Measurements from ENCODE around the gene TNNI2. TPM values are rescaled to one million over a fixed set of nuclear protein-coding genes. Genes with fewer than 3 reads are reported as not detected.

TNNI2 gene
- total RNA-seq, 1 experiment from 2014 or later: 0.46 TPM

DNA sequence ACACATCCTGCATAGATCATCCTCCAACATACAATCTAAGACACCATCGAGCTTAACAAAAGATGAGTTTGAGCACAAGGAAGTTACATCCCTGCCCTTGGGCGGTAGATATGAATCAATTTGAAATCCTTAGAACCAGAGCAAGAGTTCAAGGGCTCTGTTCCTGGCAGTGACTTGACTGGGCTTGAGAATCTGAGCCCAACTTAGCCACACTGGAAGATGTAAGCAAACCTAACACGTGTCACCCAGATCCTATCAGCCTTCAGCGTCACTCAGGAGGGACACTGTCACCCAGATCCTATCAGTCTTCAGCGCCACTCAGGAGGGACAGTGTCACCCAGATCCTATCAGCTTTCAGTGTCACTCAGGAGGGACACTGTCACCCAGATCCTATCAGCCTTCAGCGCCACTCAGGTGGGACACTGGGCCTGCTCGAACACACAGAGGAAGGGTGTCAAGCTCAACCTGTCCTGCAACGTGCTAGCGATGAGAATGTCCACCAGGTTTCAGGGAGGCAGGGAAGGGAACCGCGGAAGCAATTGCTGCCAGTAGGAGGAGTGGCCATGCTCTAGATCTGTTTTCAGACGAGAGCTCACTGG is 42.3 kb upstream of the TNNI2 start:
- Histone ChIP-seq H3K27me3 (ENCODE audit: control insufficient read depth, insufficient read depth, low read length) (no peaks in the 10 kb centered on the region), H3K36me3 (ENCODE audit: control insufficient read depth, insufficient read depth, low read length) (no peaks in the 10 kb centered on the region), H3K4me1 (ENCODE audit: control insufficient read depth, insufficient read depth, low read length) (peaks cover 5% of the 10 kb centered on the region), H3K4me3 (ENCODE audit: low read depth in 2 of 2, low read length in 2 of 2) (no peak overlapping the region), H3K9me3 (ENCODE audit: control insufficient read depth, insufficient read depth, low read depth, low read length) (no peaks in the 10 kb centered on the region), H3K27ac (ENCODE audit: low read length) (0 out of 2 replicates have a peak overlapping the region, but pooled peaks have one; percentile 2)
- BruUV-seq (replicated peaks): no TSS peak
- POLR2A ChIA-PET: no interaction called here
- in situ Hi-C loops (cut with HindIII; ENCODE audit: low pct_unique_long_range_greater_than_20kb, low sequenced_read_pairs) (no loop called here), intact Hi-C loops (cut with micrococcal nuclease; ENCODE audit: unreplicated experiment) (no loop called here)
- no peak for DNase-seq (ENCODE audit: low read depth, low spot score)
- TF ChIP-seq, protein P1, sequence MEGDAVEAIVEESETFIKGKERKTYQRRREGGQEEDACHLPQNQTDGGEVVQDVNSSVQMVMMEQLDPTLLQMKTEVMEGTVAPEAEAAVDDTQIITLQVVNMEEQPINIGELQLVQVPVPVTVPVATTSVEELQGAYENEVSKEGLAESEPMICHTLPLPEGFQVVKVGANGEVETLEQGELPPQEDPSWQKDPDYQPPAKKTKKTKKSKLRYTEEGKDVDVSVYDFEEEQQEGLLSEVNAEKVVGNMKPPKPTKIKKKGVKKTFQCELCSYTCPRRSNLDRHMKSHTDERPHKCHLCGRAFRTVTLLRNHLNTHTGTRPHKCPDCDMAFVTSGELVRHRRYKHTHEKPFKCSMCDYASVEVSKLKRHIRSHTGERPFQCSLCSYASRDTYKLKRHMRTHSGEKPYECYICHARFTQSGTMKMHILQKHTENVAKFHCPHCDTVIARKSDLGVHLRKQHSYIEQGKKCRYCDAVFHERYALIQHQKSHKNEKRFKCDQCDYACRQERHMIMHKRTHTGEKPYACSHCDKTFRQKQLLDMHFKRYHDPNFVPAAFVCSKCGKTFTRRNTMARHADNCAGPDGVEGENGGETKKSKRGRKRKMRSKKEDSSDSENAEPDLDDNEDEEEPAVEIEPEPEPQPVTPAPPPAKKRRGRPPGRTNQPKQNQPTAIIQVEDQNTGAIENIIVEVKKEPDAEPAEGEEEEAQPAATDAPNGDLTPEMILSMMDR (IDR thresholded peaks at IDR 0.05): no peak
- TF ChIP-seq TCF7L2 (IDR thresholded peaks at IDR 0.05; ENCODE audit: low read depth, low read length): no peak
- no peak for TF ChIP-seq POLR2AphosphoS5 (IDR thresholded peaks at IDR 0.05; ENCODE audit: low read depth, low read length)
- TF ChIP-seq, protein P2, sequence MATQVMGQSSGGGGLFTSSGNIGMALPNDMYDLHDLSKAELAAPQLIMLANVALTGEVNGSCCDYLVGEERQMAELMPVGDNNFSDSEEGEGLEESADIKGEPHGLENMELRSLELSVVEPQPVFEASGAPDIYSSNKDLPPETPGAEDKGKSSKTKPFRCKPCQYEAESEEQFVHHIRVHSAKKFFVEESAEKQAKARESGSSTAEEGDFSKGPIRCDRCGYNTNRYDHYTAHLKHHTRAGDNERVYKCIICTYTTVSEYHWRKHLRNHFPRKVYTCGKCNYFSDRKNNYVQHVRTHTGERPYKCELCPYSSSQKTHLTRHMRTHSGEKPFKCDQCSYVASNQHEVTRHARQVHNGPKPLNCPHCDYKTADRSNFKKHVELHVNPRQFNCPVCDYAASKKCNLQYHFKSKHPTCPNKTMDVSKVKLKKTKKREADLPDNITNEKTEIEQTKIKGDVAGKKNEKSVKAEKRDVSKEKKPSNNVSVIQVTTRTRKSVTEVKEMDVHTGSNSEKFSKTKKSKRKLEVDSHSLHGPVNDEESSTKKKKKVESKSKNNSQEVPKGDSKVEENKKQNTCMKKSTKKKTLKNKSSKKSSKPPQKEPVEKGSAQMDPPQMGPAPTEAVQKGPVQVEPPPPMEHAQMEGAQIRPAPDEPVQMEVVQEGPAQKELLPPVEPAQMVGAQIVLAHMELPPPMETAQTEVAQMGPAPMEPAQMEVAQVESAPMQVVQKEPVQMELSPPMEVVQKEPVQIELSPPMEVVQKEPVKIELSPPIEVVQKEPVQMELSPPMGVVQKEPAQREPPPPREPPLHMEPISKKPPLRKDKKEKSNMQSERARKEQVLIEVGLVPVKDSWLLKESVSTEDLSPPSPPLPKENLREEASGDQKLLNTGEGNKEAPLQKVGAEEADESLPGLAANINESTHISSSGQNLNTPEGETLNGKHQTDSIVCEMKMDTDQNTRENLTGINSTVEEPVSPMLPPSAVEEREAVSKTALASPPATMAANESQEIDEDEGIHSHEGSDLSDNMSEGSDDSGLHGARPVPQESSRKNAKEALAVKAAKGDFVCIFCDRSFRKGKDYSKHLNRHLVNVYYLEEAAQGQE (IDR thresholded peaks at IDR 0.05; ENCODE audit: insufficient read depth in 1 of 2, low read depth in 2 of 2, low read length in 1 of 2): no peak
- no peak for TF ChIP-seq SIN3A (IDR thresholded peaks at IDR 0.05; ENCODE audit: borderline replicate concordance, insufficient read depth, low read depth, low read length)
- ATAC-seq: peak; percentile 22; the same call in 1 of the 2 replicates
- CTCF ChIA-PET: interaction anchor here (0.6 to 1.1 kb wide), 2 partner anchors 9 to 86 kb away, joined by 3 read pairs; no protein-coding TSS in a partner anchor

DNA sequence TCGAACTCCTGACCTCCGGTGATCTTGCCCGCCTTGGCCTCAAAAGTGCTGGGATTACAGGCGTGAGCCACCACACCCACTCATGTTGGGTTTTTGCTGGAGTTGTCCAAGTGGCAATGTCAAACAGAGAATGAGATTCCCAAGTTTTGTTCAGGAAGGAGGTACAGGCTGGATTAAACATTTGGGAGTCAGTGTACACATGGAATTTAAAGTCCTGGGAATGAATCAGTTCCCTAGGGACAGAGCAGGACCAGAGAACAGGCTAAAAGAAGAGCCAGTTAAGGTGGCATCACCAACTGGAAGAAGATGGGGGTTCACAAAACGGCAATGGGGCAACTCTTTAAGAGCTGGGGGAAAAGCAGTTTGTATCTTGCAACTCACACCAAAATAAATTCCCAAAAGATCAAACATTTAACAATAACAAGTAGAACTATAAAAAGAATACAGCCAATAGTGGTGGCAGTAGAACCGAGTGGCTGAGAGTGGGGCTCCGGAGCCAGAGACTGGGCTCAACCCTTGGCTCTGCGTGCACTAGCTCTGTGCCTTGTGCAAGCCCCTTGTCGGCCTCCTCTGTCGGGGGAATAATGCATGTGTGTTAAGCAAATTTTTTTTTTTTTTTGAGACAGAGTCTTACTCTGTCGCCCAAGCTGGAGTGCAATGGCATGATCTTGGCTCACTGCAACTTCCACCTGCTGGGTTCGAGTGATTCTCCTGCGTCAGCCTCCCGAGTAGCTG is 41.2 kb upstream of the TNNI2 start:
- Histone ChIP-seq H3K27ac (ENCODE audit: low read length) (no peak overlapping the region), H3K4me1 (ENCODE audit: control insufficient read depth, insufficient read depth, low read length) (peaks cover 5% of the 10 kb centered on the region), H3K36me3 (ENCODE audit: control insufficient read depth, insufficient read depth, low read length) (no peaks in the 10 kb centered on the region), H3K4me3 (ENCODE audit: low read depth in 2 of 2, low read length in 2 of 2) (no peak overlapping the region), H3K27me3 (ENCODE audit: control insufficient read depth, insufficient read depth, low read length) (no peaks in the 10 kb centered on the region), H3K9me3 (ENCODE audit: control insufficient read depth, insufficient read depth, low read depth, low read length) (no peaks in the 10 kb centered on the region)
- ChIA-PET CTCF (interaction anchor here (0.6 to 1.1 kb wide), 3 partner anchors 8 to 85 kb away, joined by 3 to 4 read pairs (median 3); no protein-coding TSS in a partner anchor), POLR2A (interaction anchor here (0.7 kb wide), 1 partner anchor 561 kb away, joined by 6 read pairs; no protein-coding TSS in a partner anchor)
- ATAC-seq: peak; percentile 57; the same call in 1 of the 2 replicates
- intact Hi-C loops (cut with micrococcal nuclease; ENCODE audit: unreplicated experiment): no loop called here
- BruUV-seq (replicated peaks): no TSS peak
- in situ Hi-C loops (cut with HindIII; ENCODE audit: low pct_unique_long_range_greater_than_20kb, low sequenced_read_pairs): no loop called here
- TF ChIP-seq TCF7L2 (IDR thresholded peaks at IDR 0.05; ENCODE audit: low read depth, low read length): no peak
- TF ChIP-seq, protein P2 (IDR thresholded peaks at IDR 0.05; ENCODE audit: insufficient read depth in 1 of 2, low read depth in 2 of 2, low read length in 1 of 2): no peak
- TF ChIP-seq, protein P1 (IDR thresholded peaks at IDR 0.05): no peak
- TF ChIP-seq SIN3A (IDR thresholded peaks at IDR 0.05; ENCODE audit: borderline replicate concordance, insufficient read depth, low read depth, low read length): no peak
- no peak for TF ChIP-seq POLR2AphosphoS5 (IDR thresholded peaks at IDR 0.05; ENCODE audit: low read depth, low read length)
- no peak for DNase-seq (ENCODE audit: low read depth, low spot score)
